OCI-LY1 (cell line): Measurements from ENCODE around the gene BCCIP.

Source experiments
- CTCF ChIP-seq: fragments of 200-600 bp; sonication (generic), shearing (Covaris generic); IDR thresholded peaks from 2 replicates; pipeline ENCODE4 v1.5.1; 2017; ENCODE audit warnings: mild to moderate bottlenecking, antibody characterized with exemption, low read length, moderate library complexity, mixed read lengths
- EZH2 ChIP-seq: fragments of 200-600 bp; sonication (generic), shearing (Covaris generic); IDR thresholded peaks from 2 replicates; pipeline ENCODE4 v1.8.0; 2017; ENCODE audit warnings: borderline replicate concordance, mixed run types, mild to moderate bottlenecking, antibody characterized with exemption, low read length, moderate library complexity, mixed read lengths

GRCh38 chr10:125774581-125775191, 48.7 kb upstream of the BCCIP start:
- TF ChIP-seq CTCF (no peak), EZH2 (no peak)
